Activated CD4-positive, alpha-beta T cell treated with anti-CD3 and anti-CD28 coated beads, Interleukin-2, amount 10 ng/mL, durations not matched to agents 24 days and 14 days (primary cell): ENCODE measurements around the gene POLR2L. TPM values are rescaled to one million over a fixed set of nuclear protein-coding genes. Genes with fewer than 3 reads are reported as not detected.

Experiments used
- DNase-seq: peaks from one replicate; pipeline ENCODE4 v3.0.0; 2022
- H3K27ac Mint-ChIP-seq: one replicate; pipeline ENCODE4 v1.8.0; 2022; ENCODE audit warnings: mild to moderate bottlenecking, mixed read lengths
- H3K27me3 Mint-ChIP-seq: one replicate; pipeline ENCODE4 v1.8.0; 2022; ENCODE audit warnings: mixed read lengths
- H3K36me3 Mint-ChIP-seq: one replicate; pipeline ENCODE4 v1.8.0; 2022; ENCODE audit warnings: low read depth, mild to moderate bottlenecking, mixed read lengths
- H3K4me1 Mint-ChIP-seq: one replicate; pipeline ENCODE4 v1.8.0; 2021; ENCODE audit warnings: mixed read lengths
- H3K4me3 Mint-ChIP-seq: one replicate; pipeline ENCODE4 v1.8.0; 2022; ENCODE audit warnings: mild to moderate bottlenecking, moderate library complexity, mixed read lengths
- H3K9me3 Mint-ChIP-seq: one replicate; pipeline ENCODE4 v1.8.0; 2021; ENCODE audit warnings: mixed read lengths
- intact Hi-C: fragments of 100-400 bp; cut with micrococcal nuclease; formaldehyde crosslinking; loops from one replicate; pipeline ENCODE4 v1.15.1; 2023
- total RNA-seq: library from RNA; stranded (reverse); gene quantifications from 2 replicates; pipeline ENCODE4 v1.2.3, GENCODE V29; 2022

POLR2L gene
- total RNA-seq, 1 donor from 2014 or later, result 113 TPM

GRCh38 chr11:863910-864827 is 21.8 kb upstream of the POLR2L start:
- Mint-ChIP-seq H3K27me3 (no peaks in the 10 kb centered on the region), H3K4me1 (no peaks in the 10 kb centered on the region), H3K4me3 (no peak overlapping the region), H3K9me3 (no peaks in the 10 kb centered on the region), H3K27ac (no peak overlapping the region), H3K36me3 (no peaks in the 10 kb centered on the region)
- DNase-seq, result no peak
- intact Hi-C loops, result no loop called here

- no peak for DNase-seq
- Mint-ChIP-seq H3K27me3 (no peaks in the 10 kb centered on the region), H3K9me3 (no peaks in the 10 kb centered on the region), H3K4me1 (no peaks in the 10 kb centered on the region), H3K36me3 (no peaks in the 10 kb centered on the region), H3K27ac (no peak overlapping the region), H3K4me3 (no peak overlapping the region)
- intact Hi-C loops, result no loop called here
Measured at GRCh38 chr11:863023-863909, 20.9 kb upstream of the POLR2L start.

- Mint-ChIP-seq H3K27me3 (no peaks in the 10 kb centered on the region), H3K4me1 (no peaks in the 10 kb centered on the region), H3K27ac (no peak overlapping the region), H3K36me3 (no peaks in the 10 kb centered on the region), H3K9me3 (no peaks in the 10 kb centered on the region), H3K4me3 (no peak overlapping the region)
- intact Hi-C loops, result no loop called here
- DNase-seq, result no peak
Measured at GRCh38 chr11:862696-863022, 20.3 kb upstream of the POLR2L start.

GRCh38 chr11:862081-862661 is 19.8 kb upstream of the POLR2L start:
- Mint-ChIP-seq H3K9me3 (no peaks in the 10 kb centered on the region), H3K27ac (no peak overlapping the region), H3K27me3 (no peaks in the 10 kb centered on the region), H3K4me1 (no peaks in the 10 kb centered on the region), H3K36me3 (no peaks in the 10 kb centered on the region), H3K4me3 (no peak overlapping the region)
- DNase-seq, result no peak
- intact Hi-C loops, result no loop called here

GRCh38 chr11:861105-861479 is 18.8 kb upstream of the POLR2L start:
- no peak for DNase-seq
- no peaks in the 10 kb centered on the region for H3K36me3 Mint-ChIP-seq
- no peaks in the 10 kb centered on the region for H3K27me3 Mint-ChIP-seq
- no peak overlapping the region for H3K27ac Mint-ChIP-seq
- intact Hi-C loops, result no loop called here
- H3K4me3 Mint-ChIP-seq, result no peak overlapping the region
- no peaks in the 10 kb centered on the region for H3K9me3 Mint-ChIP-seq
- no peaks in the 10 kb centered on the region for H3K4me1 Mint-ChIP-seq

GRCh38 chr11:860234-861104 is 18.1 kb upstream of the POLR2L start:
- no peaks in the 10 kb centered on the region for H3K9me3 Mint-ChIP-seq
- DNase-seq, result no peak
- no peak overlapping the region for H3K4me3 Mint-ChIP-seq
- intact Hi-C loops, result no loop called here
- H3K4me1 Mint-ChIP-seq, result no peaks in the 10 kb centered on the region
- no peak overlapping the region for H3K27ac Mint-ChIP-seq
- H3K27me3 Mint-ChIP-seq, result no peaks in the 10 kb centered on the region
- H3K36me3 Mint-ChIP-seq, result no peaks in the 10 kb centered on the region

DNA sequence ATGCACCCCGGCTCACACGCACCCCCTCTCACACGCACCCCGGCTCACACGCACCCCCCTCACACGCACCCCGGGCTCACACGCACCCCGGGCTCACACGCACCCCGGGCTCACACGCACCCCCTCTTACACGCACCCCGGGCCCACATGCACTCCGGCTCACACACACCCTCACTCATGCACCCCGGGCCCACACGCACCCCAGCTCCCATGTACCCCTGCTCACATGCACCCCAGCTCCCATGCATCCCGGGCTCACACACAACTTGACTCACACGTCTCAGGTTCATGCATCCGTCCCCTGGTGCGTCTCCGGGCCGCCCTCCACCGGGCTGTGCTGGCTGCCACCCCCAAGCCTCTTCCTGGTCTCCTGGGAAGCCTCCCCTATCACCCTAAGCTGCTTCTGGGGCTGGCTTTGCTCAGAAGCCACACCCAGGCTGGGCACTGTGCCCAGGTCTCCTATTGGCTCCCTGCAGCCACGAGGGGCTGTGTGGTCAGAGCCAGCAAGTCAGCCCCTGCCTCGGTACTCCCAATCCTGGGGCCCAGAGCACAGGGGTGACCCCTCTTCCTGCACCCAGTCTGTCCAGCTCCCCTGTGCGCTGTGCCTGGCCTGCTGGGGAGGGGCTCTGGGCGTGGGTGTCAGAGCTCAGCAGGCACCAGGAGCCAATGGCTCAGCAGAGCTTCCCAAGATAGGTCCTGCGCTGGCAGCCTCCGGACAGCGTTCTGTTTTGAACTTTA is 17.2 kb upstream of the POLR2L start:
- Mint-ChIP-seq H3K4me1 (no peaks in the 10 kb centered on the region), H3K36me3 (no peaks in the 10 kb centered on the region), H3K9me3 (no peaks in the 10 kb centered on the region), H3K4me3 (no peak overlapping the region), H3K27ac (no peak overlapping the region), H3K27me3 (no peaks in the 10 kb centered on the region)
- DNase-seq, result no peak
- intact Hi-C loops, result no loop called here

DNA sequence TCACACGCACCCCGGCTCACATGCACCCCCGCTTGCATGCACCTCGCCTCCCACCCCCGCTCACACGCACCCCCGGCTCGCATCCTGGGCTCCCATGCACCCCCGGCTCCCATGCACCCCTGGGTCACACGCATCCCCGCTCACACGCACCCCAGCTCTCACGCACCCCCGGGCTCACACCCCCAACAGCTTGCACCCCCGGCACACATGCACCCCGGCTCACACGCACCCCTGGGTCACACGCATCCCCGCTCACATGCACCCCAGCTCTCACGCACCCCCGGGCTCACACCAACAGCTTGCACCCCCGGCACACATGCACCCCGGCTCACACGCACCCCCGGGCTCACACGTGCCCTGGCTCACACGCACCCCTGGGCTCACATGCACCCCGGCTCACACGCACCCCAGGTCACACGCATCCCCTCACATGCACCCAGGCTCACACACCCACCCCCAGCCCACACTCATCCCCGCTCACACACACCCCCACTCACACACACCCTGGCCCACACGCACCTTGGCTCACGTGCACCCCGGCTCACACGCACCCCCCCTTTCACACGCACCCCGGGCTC is 16.5 kb upstream of the POLR2L start:
- Mint-ChIP-seq H3K9me3 (no peaks in the 10 kb centered on the region), H3K4me1 (no peaks in the 10 kb centered on the region), H3K4me3 (no peak overlapping the region), H3K27ac (no peak overlapping the region), H3K27me3 (no peaks in the 10 kb centered on the region), H3K36me3 (no peaks in the 10 kb centered on the region)
- DNase-seq, result no peak
- intact Hi-C loops, result no loop called here

DNA sequence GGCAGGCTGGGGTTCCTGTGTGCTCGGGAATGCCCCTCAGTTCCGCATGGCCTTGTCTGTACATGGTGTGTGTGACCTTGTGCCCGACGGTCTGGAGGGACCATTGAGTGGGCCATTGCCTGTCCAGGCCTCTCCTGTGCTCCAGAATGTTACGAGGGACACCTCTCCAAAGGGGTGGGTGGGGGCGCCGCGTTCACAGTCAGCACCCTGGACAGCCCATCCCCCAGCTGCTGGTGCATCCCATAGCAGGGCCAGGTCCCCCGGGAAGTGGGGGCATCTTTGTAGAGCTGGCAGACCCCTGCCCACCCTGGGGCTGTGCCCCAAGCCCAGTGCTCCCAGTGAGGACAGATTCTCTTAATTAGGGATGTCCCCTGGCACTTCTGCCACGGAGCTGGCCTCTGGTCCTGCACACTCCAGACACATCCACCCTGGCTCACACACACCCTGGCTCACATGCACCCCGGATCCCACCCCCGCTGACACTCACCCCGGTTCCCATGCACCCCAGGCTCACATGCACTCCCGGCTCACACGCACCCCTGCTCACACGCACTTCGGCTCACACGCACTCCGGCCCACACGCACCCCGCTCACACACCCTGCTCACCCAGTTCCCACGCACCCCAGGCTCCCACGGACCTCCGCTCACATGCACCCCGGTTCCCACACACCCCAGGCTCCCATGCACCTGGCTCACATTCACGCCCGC is 15.9 kb upstream of the POLR2L start:
- Mint-ChIP-seq H3K27ac (no peak overlapping the region), H3K4me3 (no peak overlapping the region), H3K4me1 (no peaks in the 10 kb centered on the region), H3K36me3 (no peaks in the 10 kb centered on the region), H3K27me3 (no peaks in the 10 kb centered on the region), H3K9me3 (no peaks in the 10 kb centered on the region)
- intact Hi-C loops, result no loop called here
- DNase-seq, result no peak

DNA sequence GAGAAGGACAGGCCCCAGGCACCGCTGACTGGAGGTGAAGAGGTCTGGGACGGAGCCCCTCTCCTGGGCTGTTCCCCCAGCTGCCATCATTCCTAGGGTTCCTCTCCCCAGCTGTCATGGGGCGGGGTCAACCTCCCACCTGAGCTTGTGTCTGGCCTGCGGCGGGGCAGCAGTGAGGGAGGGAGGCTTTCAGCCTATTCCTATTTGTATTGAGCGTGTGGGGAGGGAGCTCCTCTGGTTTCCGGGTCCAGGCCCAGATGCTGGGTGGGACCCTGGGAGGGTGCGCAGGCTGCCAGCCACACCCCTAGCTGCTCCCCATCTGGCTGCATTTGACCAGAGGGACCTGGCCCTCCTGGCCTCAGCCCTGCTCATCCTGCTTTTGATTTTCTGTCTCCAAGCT is 14.1 kb upstream of the POLR2L start:
- Mint-ChIP-seq H3K27ac (no peak overlapping the region), H3K4me3 (no peak overlapping the region), H3K36me3 (no peaks in the 10 kb centered on the region), H3K27me3 (no peaks in the 10 kb centered on the region), H3K4me1 (no peaks in the 10 kb centered on the region), H3K9me3 (no peaks in the 10 kb centered on the region)
- intact Hi-C loops, result no loop called here
- DNase-seq, result no peak

DNA sequence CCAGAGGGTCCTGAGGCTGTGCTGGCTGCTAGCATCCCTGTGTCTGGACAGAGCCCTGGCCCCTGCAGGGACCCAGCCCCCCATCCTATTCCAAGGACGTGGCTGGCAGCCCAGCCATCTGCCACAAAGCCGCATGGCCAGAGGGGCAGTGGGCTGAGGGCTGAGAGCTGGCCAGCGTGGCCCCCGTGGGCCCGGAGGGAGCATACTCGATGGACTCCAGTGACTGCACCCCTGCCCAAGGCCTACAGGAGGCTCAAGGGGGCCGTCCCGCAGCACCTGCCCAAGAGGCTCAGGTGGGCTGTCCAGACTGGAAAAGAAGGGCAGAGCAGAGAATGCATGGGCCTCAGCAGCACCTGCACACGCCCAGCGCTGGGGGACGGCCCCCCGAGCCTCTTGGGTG is 13.5 kb upstream of the POLR2L start:
- Mint-ChIP-seq H3K4me3 (no peak overlapping the region), H3K27me3 (no peaks in the 10 kb centered on the region), H3K4me1 (no peaks in the 10 kb centered on the region), H3K9me3 (no peaks in the 10 kb centered on the region), H3K36me3 (no peaks in the 10 kb centered on the region), H3K27ac (no peak overlapping the region)
- intact Hi-C loops, result no loop called here
- no peak for DNase-seq

DNA sequence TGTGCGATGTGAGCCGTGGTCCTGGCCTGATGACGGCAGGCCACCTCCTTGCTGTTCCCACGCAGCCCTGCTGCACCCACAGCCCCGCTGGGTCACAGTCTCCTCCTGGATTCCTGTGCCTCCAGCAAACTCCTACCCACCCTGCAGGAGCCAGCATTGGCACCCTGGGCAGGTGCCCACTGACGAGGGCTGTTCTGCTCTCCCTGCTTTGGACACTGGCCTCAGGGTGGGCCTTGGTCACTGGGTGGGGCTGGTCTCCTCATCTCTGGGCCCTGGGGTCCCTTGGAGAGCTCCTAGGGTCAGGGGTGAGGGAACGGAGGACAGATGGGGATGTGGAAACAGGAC is 13.0 kb upstream of the POLR2L start:
- no peak overlapping the region for H3K27ac Mint-ChIP-seq
- intact Hi-C loops, result no loop called here
- H3K27me3 Mint-ChIP-seq, result no peaks in the 10 kb centered on the region
- no peaks in the 10 kb centered on the region for H3K36me3 Mint-ChIP-seq
- H3K4me3 Mint-ChIP-seq, result no peak overlapping the region
- no peaks in the 10 kb centered on the region for H3K4me1 Mint-ChIP-seq
- DNase-seq, result no peak
- no peaks in the 10 kb centered on the region for H3K9me3 Mint-ChIP-seq
